Liver (tissue), 9 donors: ENCODE results near the gene SH3GL3. TPM values are rescaled to one million over a fixed set of nuclear protein-coding genes. Genes with fewer than 3 reads are reported as not detected.

ENCODE experiments used
- DNase-seq: peaks from one replicate; pipeline ENCODE4 v3.0.0-alpha.2; 2017; ENCODE audit warnings: low spot score
- H3K27ac ChIP-seq, 2 donors: one replicate each; pipeline ENCODE4 v1.7.0; 2013; ENCODE audit warnings: inconsistent platforms in 2 of 2, low read length in 2 of 2, control low read depth in 1 of 2, low read depth in 1 of 2, mild to moderate bottlenecking in 1 of 2
- H3K27me3 ChIP-seq, 4 donors: one replicate each; pipeline versions ENCODE4 v1.6.1 to v1.7.0; 2013; ENCODE audit warnings: low read length in 3 of 4, inconsistent platforms in 1 of 4, mild to moderate bottlenecking in 1 of 4, moderate library complexity in 1 of 4; ENCODE audit not compliant: control insufficient read depth in 4 of 4, insufficient read depth in 4 of 4
- H3K36me3 ChIP-seq, 4 donors: one replicate each; pipeline versions ENCODE4 v1.6.1 to v1.7.0; 2013; ENCODE audit warnings: low read length in 3 of 4, mild to moderate bottlenecking in 3 of 4, low read depth in 1 of 4, moderate library complexity in 1 of 4; ENCODE audit not compliant: control insufficient read depth in 4 of 4, insufficient read depth in 3 of 4
- H3K4me1 ChIP-seq, 4 donors: one replicate each; pipeline versions ENCODE4 v1.6.1 to v1.7.0; 2013; ENCODE audit warnings: low read length in 3 of 4, mild to moderate bottlenecking in 3 of 4, moderate library complexity in 1 of 4; ENCODE audit not compliant: control insufficient read depth in 4 of 4, insufficient read depth in 4 of 4
- H3K4me3 ChIP-seq, 3 donors: one replicate each; pipeline versions ENCODE4 v1.6.1 to v1.7.0; 2013; ENCODE audit warnings: low read length in 3 of 3, control low read depth in 1 of 3, low read depth in 1 of 3, mild to moderate bottlenecking in 1 of 3
- H3K9ac ChIP-seq, 2 donors: one replicate each; pipeline ENCODE4 v1.7.0; 2013; ENCODE audit warnings: low read length in 2 of 2, mild to moderate bottlenecking in 2 of 2, moderate library complexity in 2 of 2, control low read depth in 1 of 2, low read depth in 1 of 2
- H3K9me3 ChIP-seq, 4 donors: one replicate each; pipeline versions ENCODE4 v1.6.1 to v1.7.0; 2013; ENCODE audit warnings: low read length in 3 of 4; ENCODE audit not compliant: control insufficient read depth in 4 of 4
- CTCF ChIP-seq: fragments of 150-350 bp; IDR thresholded peaks from 2 replicates; pipeline ENCODE4 v1.5.1; 2017; ENCODE audit warnings: improper control_type of control experiment, low read depth, low read length; ENCODE audit not compliant: missing input control
- EGR1 ChIP-seq, 2 donors: IDR thresholded peaks; 2 replicates each; pipeline ENCODE4 v1.6.1; 2016 to 2018; ENCODE audit warnings: antibody characterized with exemption in 2 of 2, low read depth in 2 of 2
- FOXA1 ChIP-seq: IDR thresholded peaks from 2 replicates; pipeline ENCODE4 v1.6.1; 2016; ENCODE audit warnings: antibody characterized with exemption
- FOXA2 ChIP-seq: IDR thresholded peaks from 2 replicates; pipeline ENCODE4 v1.6.1; 2016; ENCODE audit warnings: antibody characterized with exemption
- GABPA ChIP-seq, 2 donors: IDR thresholded peaks in 1 of 2; conservative IDR thresholded peaks in 1 of 2; 2 replicates each; pipeline ENCODE4 v1.6.1; 2016; ENCODE audit warnings: antibody characterized with exemption in 2 of 2, mild to moderate bottlenecking in 1 of 2, moderate library complexity in 1 of 2
- HNF4A ChIP-seq, 2 donors: conservative IDR thresholded peaks; 2 replicates each; pipeline ENCODE4 v1.6.1; 2016; ENCODE audit warnings: antibody characterized with exemption in 2 of 2, mild to moderate bottlenecking in 2 of 2
- HNF4G ChIP-seq: IDR thresholded peaks from 2 replicates; pipeline ENCODE4 v1.6.1; 2016; ENCODE audit warnings: antibody characterized with exemption
- NR2F2 ChIP-seq: IDR thresholded peaks from 2 replicates; pipeline ENCODE4 v1.6.1; 2016; ENCODE audit warnings: antibody characterized with exemption
- RAD21 ChIP-seq, 2 donors: IDR thresholded peaks; 2 replicates each; pipeline ENCODE4 v1.6.1; 2016; ENCODE audit warnings: antibody characterized with exemption in 2 of 2, mild to moderate bottlenecking in 2 of 2
- REST ChIP-seq: IDR thresholded peaks from 2 replicates; pipeline ENCODE4 v1.6.1; 2016; ENCODE audit warnings: antibody characterized with exemption, mild to moderate bottlenecking
- RXRA ChIP-seq, 2 donors: IDR thresholded peaks; 2 replicates each; pipeline ENCODE4 v1.6.1; 2017 to 2018; ENCODE audit warnings: antibody characterized with exemption in 2 of 2, mild to moderate bottlenecking in 1 of 2
- SP1 ChIP-seq: IDR thresholded peaks from 2 replicates; pipeline ENCODE4 v1.6.1; 2018; ENCODE audit warnings: antibody characterized with exemption, mild to moderate bottlenecking
- TAF1 ChIP-seq: conservative IDR thresholded peaks from 2 replicates; pipeline ENCODE4 v1.6.1; 2016; ENCODE audit warnings: antibody characterized with exemption, mild to moderate bottlenecking
- YY1 ChIP-seq: IDR thresholded peaks from 2 replicates; pipeline ENCODE4 v1.6.1; 2016; ENCODE audit warnings: antibody characterized with exemption, mild to moderate bottlenecking
- WGBS: extraction: QIAGEN DNeasy Blood & Tissue Kit; methylation state at CpG from one replicate; pipeline ENCODE4 v1.1.7; 2013; 5-methylcytosine and 5-hydroxymethylcytosine counted together
- polyA plus RNA-seq, 2 donors: library from polyadenylated mRNA; stranded (reverse) in 1 of 2; unstranded in 1 of 2; fragments of 200-250 nt in 1 of 2; fragments of >200 nt in 1 of 2; fragmentation: Nextera tagmentation in 1 of 2; extraction: Ambion mirVana in 1 of 2; gene quantifications; one replicate each; pipeline versions ENCODE4 v1.2.1 to v1.2.3, GENCODE V29; 2013 to 2015
- total RNA-seq, 2 donors: library from RNA; depleted of rRNA; stranded (reverse); fragments of >200 nt; gene quantifications; one replicate each; pipeline ENCODE4 v1.2.3, GENCODE V29; 2014
- TF ChIP-seq, protein P1 (sequence below): IDR thresholded peaks from 2 replicates; pipeline ENCODE4 v1.6.1; 2016; ENCODE audit warnings: antibody characterized with exemption
- TF ChIP-seq, protein P2 (sequence below): IDR thresholded peaks from 2 replicates; pipeline ENCODE4 v1.6.1; 2016; ENCODE audit warnings: antibody characterized with exemption
- donor health status: healthy.
- donor health status: healthy.
- donor health status: healthy.
- donor health status: healthy.
- donor health status: healthy.

Gene SH3GL3
- total and polyA plus RNA-seq, 4 donors, result 0.23 TPM; not detected in 3

DNA sequence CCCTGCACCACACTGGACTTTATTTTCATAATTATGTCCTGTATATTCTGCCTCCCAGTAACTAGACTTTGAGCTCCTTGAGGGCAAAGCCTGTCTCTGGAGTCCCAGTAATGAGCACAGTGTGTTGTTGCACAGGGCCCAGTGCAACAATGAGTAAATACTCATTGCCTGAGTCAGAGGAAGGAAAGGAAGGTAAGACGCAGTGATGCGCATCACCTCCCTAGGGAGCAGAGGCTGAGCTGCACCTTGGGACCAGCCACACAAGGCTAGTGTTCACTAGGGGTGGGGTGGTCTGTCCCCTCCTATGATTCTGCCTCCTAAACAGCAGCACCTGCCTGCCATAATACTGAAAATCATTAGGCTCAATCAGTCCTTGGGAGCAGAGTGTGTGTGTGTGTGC is 120.2 kb downstream of the SH3GL3 start:
- TF ChIP-seq RXRA (IDR thresholded peaks at IDR 0.05) (no peak), TAF1 (no peak), EGR1 (IDR thresholded peaks at IDR 0.05; ENCODE audit: low read depth in 2 of 2) (no peak), REST (no peak), FOXA1 (no peak), NR2F2 (no peak)
- TF ChIP-seq, protein P1, sequence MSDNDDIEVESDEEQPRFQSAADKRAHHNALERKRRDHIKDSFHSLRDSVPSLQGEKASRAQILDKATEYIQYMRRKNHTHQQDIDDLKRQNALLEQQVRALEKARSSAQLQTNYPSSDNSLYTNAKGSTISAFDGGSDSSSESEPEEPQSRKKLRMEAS, result no peak
- no peak for DNase-seq
- no peaks in the 10 kb centered on the region for H3K9me3 ChIP-seq
- no peaks in the 10 kb centered on the region for H3K36me3 ChIP-seq
- H3K27ac ChIP-seq, result no peak overlapping the region
- 92% methylated on average over 2 of the region's 2 CpGs for WGBS
- no peak overlapping the region for H3K9ac ChIP-seq
- no peak overlapping the region for H3K4me3 ChIP-seq
- no peaks in the 10 kb centered on the region for H3K4me1 ChIP-seq
- H3K27me3 ChIP-seq, result no peaks in the 10 kb centered on the region

- Histone ChIP-seq H3K9ac (no peak overlapping the region), H3K36me3 (no peaks in the 10 kb centered on the region), H3K27me3 (no peaks in the 10 kb centered on the region), H3K9me3 (no peaks in the 10 kb centered on the region), H3K4me1 (no peaks in the 10 kb centered on the region), H3K4me3 (no peak overlapping the region), H3K27ac (no peak overlapping the region)
- TF ChIP-seq RAD21 (IDR thresholded peaks at IDR 0.05), result no peak
- TF ChIP-seq REST, result no peak
- no peak for TF ChIP-seq HNF4G
- TF ChIP-seq SP1, result no peak
- no peak for TF ChIP-seq FOXA2
- no peak for TF ChIP-seq HNF4A (conservative IDR thresholded peaks at IDR 0.05)
- TF ChIP-seq, protein P2, sequence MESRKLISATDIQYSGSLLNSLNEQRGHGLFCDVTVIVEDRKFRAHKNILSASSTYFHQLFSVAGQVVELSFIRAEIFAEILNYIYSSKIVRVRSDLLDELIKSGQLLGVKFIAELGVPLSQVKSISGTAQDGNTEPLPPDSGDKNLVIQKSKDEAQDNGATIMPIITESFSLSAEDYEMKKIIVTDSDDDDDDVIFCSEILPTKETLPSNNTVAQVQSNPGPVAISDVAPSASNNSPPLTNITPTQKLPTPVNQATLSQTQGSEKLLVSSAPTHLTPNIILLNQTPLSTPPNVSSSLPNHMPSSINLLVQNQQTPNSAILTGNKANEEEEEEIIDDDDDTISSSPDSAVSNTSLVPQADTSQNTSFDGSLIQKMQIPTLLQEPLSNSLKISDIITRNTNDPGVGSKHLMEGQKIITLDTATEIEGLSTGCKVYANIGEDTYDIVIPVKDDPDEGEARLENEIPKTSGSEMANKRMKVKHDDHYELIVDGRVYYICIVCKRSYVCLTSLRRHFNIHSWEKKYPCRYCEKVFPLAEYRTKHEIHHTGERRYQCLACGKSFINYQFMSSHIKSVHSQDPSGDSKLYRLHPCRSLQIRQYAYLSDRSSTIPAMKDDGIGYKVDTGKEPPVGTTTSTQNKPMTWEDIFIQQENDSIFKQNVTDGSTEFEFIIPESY, result no peak
- TF ChIP-seq GABPA (IDR thresholded peaks at IDR 0.05 in 1 of 2, conservative IDR thresholded peaks at IDR 0.05 in 1 of 2), result no peak
- TF ChIP-seq EGR1 (IDR thresholded peaks at IDR 0.05; ENCODE audit: low read depth in 2 of 2), result no peak
- TF ChIP-seq TAF1, result no peak
- no peak for TF ChIP-seq YY1
- TF ChIP-seq, protein P1, result no peak
- no peak for TF ChIP-seq CTCF
- TF ChIP-seq FOXA1, result no peak
- TF ChIP-seq NR2F2, result no peak
- DNase-seq, result no peak
These were observed 122.2 kb downstream of the SH3GL3 start for GRCh38 chr15:83569341-83569740.
